ENCODE data around the gene SIRT7. TPM values are rescaled to one million over a fixed set of nuclear protein-coding genes. Genes with fewer than 3 reads are reported as not detected.

The SIRT7 gene
- total RNA-seq, result 10 to 100 TPM in 1 of 2 donors, 1 to 10 TPM in 1; 5.8 to 11.8 TPM
- polyA plus RNA-seq (ENCODE audit: insufficient read length in 2 of 2), result 10 to 100 TPM; 18.9 to 24.2 TPM
- long read RNA-seq, donor 1, partial matches to known transcripts, result 0 of 2 reads
- long read RNA-seq, donor 1, other reads (novel, unspliced or antisense), result 0 of 2 reads
- long read RNA-seq, donor 2, partial matches to known transcripts, result 0 of 2 reads
- long read RNA-seq, donor 2, other reads (novel, unspliced or antisense), result 0 of 2 reads
- long read RNA-seq, donor 3, partial matches to known transcripts, result 0 of 1 reads
- long read RNA-seq, donor 3, other reads (novel, unspliced or antisense), result 0 of 1 reads
- long read RNA-seq, donor 4, partial matches to known transcripts, result 5 of 6 reads
- long read RNA-seq, donor 4, other reads (novel, unspliced or antisense), result 0 of 6 reads

GRCh38 chr17:81917565-81918332 lies at the start of gene SIRT7:
Gene SIRT7, minus strand, starts transcription at chr17:81918176. Its CDS starts 45 bp downstream, at chr17:81918131.
- peaks cover 68% of the 10 kb centered on the region for H3K36me3 ChIP-seq (ENCODE audit: control insufficient read depth, insufficient read depth, low read length)
- under 1% methylated on average over 91 of the region's 94 CpGs for WGBS (ENCODE audit: insufficient coverage)
- H3K27ac ChIP-seq (ENCODE audit: low read depth, low read length), result no peak within 1 kb of the TSS
- peaks cover 16% of the 10 kb centered on the region for H3K4me1 ChIP-seq (ENCODE audit: control insufficient read depth, insufficient read depth, low read length)
- no peaks in the 10 kb centered on the region for H3K9me3 ChIP-seq (ENCODE audit: control insufficient read depth, insufficient read depth, low read length)
- peak in 5 of 6 donors; percentile 65 to 95 (median 77) for DNase-seq (ENCODE audit: low read depth in 4 of 6, low spot score in 6 of 6)
- H3K27me3 ChIP-seq (ENCODE audit: control insufficient read depth, insufficient read depth, low read length), result no peaks in the 10 kb centered on the region
- H3K4me3 ChIP-seq (ENCODE audit: low read depth, low read length), result peak within 1 kb of the TSS; percentile 39

DNA sequence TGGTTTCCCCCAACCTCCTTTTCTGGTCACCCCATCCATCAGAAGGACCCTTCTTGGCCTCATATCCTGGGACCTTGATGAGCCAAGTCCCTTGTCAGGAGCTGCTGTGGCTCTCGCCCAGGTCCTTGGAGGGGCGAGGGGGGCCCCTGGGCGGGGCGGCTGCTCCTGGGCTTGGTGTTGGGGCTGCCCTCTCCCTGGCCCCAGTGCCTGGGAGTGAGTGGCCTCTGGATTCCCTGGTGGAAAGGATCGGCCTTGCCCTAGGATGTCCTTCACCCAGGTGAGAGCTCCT lies 49.2 kb upstream of the SIRT7 start:
- WGBS (ENCODE audit: insufficient coverage), result 53% methylated on average over 5 of the region's 5 CpGs
- peaks cover 27% of the 10 kb centered on the region for H3K4me1 ChIP-seq (ENCODE audit: control insufficient read depth, insufficient read depth, low read length)
- peak in 1 of 6 donors; percentile 16 for DNase-seq (ENCODE audit: low read depth in 4 of 6, low spot score in 6 of 6)
- no peak overlapping the region for H3K4me3 ChIP-seq (ENCODE audit: low read depth, low read length)
- H3K27ac ChIP-seq (ENCODE audit: low read depth, low read length), result peak overlapping the region; percentile 25
- no peaks in the 10 kb centered on the region for H3K9me3 ChIP-seq (ENCODE audit: control insufficient read depth, insufficient read depth, low read length)
- no peaks in the 10 kb centered on the region for H3K36me3 ChIP-seq (ENCODE audit: control insufficient read depth, insufficient read depth, low read length)
- peaks cover 21% of the 10 kb centered on the region for H3K27me3 ChIP-seq (ENCODE audit: control insufficient read depth, insufficient read depth, low read length)

DNA sequence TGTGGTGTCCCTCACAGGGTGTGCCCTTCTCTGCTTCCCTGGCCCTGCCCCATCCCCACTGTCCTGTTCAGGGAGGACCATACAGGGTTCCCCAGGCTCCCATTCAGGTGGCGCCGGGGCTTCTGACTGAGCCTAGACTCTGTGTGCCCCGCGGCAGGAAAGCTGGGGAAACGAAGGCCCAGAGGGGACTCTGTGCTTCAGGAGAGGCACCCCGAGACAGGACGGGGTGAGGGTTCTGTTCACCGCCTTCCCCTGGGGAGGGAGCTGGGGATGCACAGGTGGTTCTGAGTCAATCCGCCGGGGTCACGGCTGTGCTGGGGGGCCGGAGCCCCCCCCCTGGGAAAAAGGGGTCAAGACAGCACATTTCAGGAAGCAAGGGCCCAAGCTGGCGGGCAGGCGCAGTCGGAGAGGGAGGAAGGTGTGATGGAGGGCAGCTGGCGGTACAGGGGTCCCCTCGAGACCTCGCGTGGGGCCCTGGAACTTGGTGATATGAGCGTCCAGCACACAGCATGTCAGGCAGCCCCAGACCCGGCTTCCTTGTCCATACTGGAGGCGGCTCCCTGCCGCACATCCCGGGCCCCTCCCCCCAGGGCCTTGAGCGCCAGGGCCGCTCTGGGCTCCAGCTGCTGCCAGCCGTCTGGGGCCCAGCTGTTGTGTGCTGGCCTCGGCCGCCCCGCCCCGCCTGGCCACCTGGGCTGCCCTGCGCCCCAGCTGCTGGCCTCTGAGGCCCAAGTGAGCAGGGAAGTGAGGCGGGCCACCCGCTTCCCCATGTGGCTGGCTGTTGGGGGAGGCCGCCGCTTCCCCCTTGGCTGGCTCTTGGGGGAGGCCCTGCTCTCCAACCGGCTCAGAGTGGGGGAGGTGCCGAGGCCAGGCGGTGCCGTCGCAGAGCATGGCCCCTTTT lies 48.6 kb upstream of the SIRT7 start:
- no peak overlapping the region for H3K4me3 ChIP-seq (ENCODE audit: low read depth, low read length)
- H3K4me1 ChIP-seq (ENCODE audit: control insufficient read depth, insufficient read depth, low read length), result peaks cover 27% of the 10 kb centered on the region
- H3K27ac ChIP-seq (ENCODE audit: low read depth, low read length), result peak overlapping the region; percentile 25
- no peaks in the 10 kb centered on the region for H3K36me3 ChIP-seq (ENCODE audit: control insufficient read depth, insufficient read depth, low read length)
- no peak for DNase-seq (ENCODE audit: low read depth in 4 of 6, low spot score in 6 of 6)
- H3K27me3 ChIP-seq (ENCODE audit: control insufficient read depth, insufficient read depth, low read length), result peaks cover 27% of the 10 kb centered on the region
- H3K9me3 ChIP-seq (ENCODE audit: control insufficient read depth, insufficient read depth, low read length), result no peaks in the 10 kb centered on the region
- WGBS (ENCODE audit: insufficient coverage), result 49% methylated on average over 34 of the region's 41 CpGs

GRCh38 chr17:81964081-81964849 lies 46.3 kb upstream of the SIRT7 start:
- peaks cover 35% of the 10 kb centered on the region for H3K4me1 ChIP-seq (ENCODE audit: control insufficient read depth, insufficient read depth, low read length)
- no peak for DNase-seq (ENCODE audit: low read depth in 4 of 6, low spot score in 6 of 6)

DNA sequence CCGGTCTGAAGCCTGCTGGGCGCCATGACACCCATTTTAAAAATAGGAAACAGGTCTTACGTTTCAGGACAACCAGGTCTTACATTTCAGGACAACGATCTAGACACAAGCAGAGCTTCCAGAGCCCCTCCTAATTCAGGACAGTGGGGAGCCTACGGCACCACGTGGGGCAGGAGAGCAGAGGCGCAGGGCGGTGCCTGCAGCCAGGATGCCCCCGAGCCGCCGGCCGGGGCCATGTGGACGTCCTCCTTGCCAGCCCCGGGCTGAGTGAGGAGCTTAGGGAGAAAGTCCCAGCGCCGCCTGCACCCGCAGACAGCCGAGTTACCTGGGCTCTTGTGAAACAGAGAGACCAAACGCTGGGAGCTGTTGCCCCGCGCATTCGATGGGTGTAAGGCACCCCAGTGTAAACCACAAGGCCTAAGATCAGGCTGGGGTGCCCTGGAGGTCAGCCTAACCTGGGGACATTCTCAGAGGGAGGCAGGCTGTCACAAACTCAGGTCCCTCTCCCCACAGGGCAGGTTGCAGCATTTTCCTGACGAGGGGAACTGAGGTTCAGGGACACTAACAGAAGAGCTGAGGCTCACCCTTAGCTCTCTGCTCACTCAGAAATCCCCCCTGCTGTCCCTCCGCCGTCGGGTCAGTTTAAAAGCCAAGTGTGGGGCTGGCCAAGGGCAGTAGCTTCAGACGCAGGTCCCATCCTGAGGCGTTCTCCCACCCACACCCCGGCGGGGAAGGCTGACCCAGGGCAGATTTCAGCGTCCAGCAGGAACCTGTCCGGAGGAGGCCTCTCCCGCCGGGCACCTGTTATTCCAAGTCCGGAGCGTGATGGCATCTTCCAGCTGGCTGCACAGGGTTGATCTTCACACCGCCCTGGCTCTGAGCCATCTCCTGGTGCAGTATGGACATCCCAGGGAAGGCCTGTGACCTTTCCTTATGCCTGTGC lies 44.8 kb upstream of the SIRT7 start:
- H3K27me3 ChIP-seq (ENCODE audit: control insufficient read depth, insufficient read depth, low read length), result peaks cover 53% of the 10 kb centered on the region
- peaks cover 27% of the 10 kb centered on the region for H3K4me1 ChIP-seq (ENCODE audit: control insufficient read depth, insufficient read depth, low read length)
- H3K4me3 ChIP-seq (ENCODE audit: low read depth, low read length), result no peak overlapping the region
- no peak overlapping the region for H3K27ac ChIP-seq (ENCODE audit: low read depth, low read length)
- H3K36me3 ChIP-seq (ENCODE audit: control insufficient read depth, insufficient read depth, low read length), result no peaks in the 10 kb centered on the region
- H3K9me3 ChIP-seq (ENCODE audit: control insufficient read depth, insufficient read depth, low read length), result no peaks in the 10 kb centered on the region
- no peak for DNase-seq (ENCODE audit: low read depth in 4 of 6, low spot score in 6 of 6)
- WGBS (ENCODE audit: insufficient coverage), result 51% methylated on average over 37 of the region's 37 CpGs

More at GRCh38 chr17:81964081-81964849, 46.3 kb upstream of the SIRT7 start:
- Histone ChIP-seq H3K36me3 (ENCODE audit: control insufficient read depth, insufficient read depth, low read length) (no peaks in the 10 kb centered on the region), H3K4me3 (ENCODE audit: low read depth, low read length) (no peak overlapping the region), H3K27me3 (ENCODE audit: control insufficient read depth, insufficient read depth, low read length) (peaks cover 39% of the 10 kb centered on the region), H3K9me3 (ENCODE audit: control insufficient read depth, insufficient read depth, low read length) (no peaks in the 10 kb centered on the region), H3K27ac (ENCODE audit: low read depth, low read length) (no peak overlapping the region)
- WGBS (ENCODE audit: insufficient coverage), result 45% methylated on average over 19 of the region's 22 CpGs

DNA sequence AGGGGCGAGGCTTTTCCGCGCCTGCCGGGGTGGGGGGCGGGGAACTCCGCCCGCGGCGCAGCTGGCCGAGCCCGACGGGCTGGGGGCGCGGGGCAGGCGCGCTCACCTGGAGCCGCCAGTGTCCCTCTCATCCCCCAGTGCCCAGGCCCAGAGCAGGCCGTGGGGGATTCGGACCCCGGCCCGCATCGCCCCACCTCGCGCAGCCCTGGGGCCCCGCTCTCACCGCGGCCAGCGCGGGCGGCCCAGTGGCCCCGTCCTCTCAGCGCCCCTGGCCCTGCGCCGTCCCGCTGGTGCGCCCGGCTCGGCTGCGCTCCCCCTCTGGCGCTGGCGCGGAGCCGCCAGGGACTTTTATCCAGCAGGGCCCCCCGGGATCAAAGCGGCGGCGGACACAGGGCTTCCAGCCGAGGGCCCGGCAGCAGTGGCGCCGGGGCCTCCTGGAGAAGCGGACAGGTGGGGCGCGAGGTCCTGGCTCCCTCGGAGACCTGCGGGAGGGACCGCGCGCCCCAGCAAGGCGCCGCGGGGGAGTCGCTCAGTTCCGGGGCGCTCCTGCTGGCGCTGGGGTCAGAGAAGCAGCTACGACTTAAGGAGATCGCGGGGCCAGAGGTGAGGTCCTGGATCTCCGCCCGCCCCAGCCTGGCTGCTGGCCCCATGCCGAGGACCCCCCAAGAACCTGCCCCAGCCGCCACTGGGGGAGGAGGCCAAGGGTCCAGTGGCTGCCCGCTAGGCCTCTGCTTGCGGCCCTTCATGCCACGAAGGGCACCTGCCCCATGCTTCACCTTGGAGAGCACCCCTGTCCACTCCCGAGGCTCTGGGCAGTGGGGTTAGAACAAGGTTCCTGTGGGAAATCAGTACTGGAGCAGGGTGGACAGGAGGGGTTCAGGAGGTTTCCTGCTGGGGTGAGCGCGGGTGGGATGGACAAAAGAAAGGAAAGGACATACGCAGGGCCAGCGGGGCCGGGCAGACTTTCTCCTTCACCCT lies 43.8 kb upstream of the SIRT7 start:
- H3K27ac ChIP-seq (ENCODE audit: low read depth, low read length), result no peak overlapping the region
- no peaks in the 10 kb centered on the region for H3K9me3 ChIP-seq (ENCODE audit: control insufficient read depth, insufficient read depth, low read length)
- peaks cover 49% of the 10 kb centered on the region for H3K27me3 ChIP-seq (ENCODE audit: control insufficient read depth, insufficient read depth, low read length)
- DNase-seq (ENCODE audit: low read depth in 4 of 6, low spot score in 6 of 6), result no peak
- H3K4me3 ChIP-seq (ENCODE audit: low read depth, low read length), result no peak overlapping the region
- H3K36me3 ChIP-seq (ENCODE audit: control insufficient read depth, insufficient read depth, low read length), result peaks cover 2% of the 10 kb centered on the region
- H3K4me1 ChIP-seq (ENCODE audit: control insufficient read depth, insufficient read depth, low read length), result peaks cover 18% of the 10 kb centered on the region
- 5% methylated on average over 78 of the region's 82 CpGs for WGBS (ENCODE audit: insufficient coverage)

GRCh38 chr17:81961087-81961511 lies 43.1 kb upstream of the SIRT7 start, which contains the start of gene NOTUM:
Gene NOTUM, minus strand, starts transcription at chr17:81961187. Its CDS starts 278 bp downstream, at chr17:81960909.
- H3K4me1 ChIP-seq (ENCODE audit: control insufficient read depth, insufficient read depth, low read length), result peaks cover 11% of the 10 kb centered on the region
- DNase-seq (ENCODE audit: low read depth in 4 of 6, low spot score in 6 of 6), result peak in 2 of 6 donors; percentile 18 to 49
- H3K36me3 ChIP-seq (ENCODE audit: control insufficient read depth, insufficient read depth, low read length), result peaks cover 4% of the 10 kb centered on the region
- H3K9me3 ChIP-seq (ENCODE audit: control insufficient read depth, insufficient read depth, low read length), result no peaks in the 10 kb centered on the region
- H3K27me3 ChIP-seq (ENCODE audit: control insufficient read depth, insufficient read depth, low read length), result peaks cover 49% of the 10 kb centered on the region
- no peak within 1 kb of the TSS for H3K4me3 ChIP-seq (ENCODE audit: low read depth, low read length)
- H3K27ac ChIP-seq (ENCODE audit: low read depth, low read length), result no peak within 1 kb of the TSS
- WGBS (ENCODE audit: insufficient coverage), result under 1% methylated on average over 58 of the region's 65 CpGs

All from spinal cord (tissue), 10 donors.